HL-60 (cell line): ENCODE results near the gene FRG1.
"Not testable (repeated sequence)": the region's sequence is repeated elsewhere in the genome, so short reads cannot be mapped to it uniquely, and the experiment has no call there.

Source experiments
- CTCF ChIP-seq: IDR thresholded peaks from one replicate; pipeline ENCODE4 v1.5.1; 2011; ENCODE audit warnings: low read length, control low read depth, inconsistent platforms; ENCODE audit not compliant: insufficient read depth
- GABPA ChIP-seq: IDR thresholded peaks from 2 replicates; pipeline ENCODE4 v1.6.1; 2012; ENCODE audit warnings: low read depth
- REST ChIP-seq: IDR thresholded peaks from 2 replicates; pipeline ENCODE4 v1.6.1; 2012; ENCODE audit warnings: low read depth; ENCODE audit not compliant: insufficient replicate concordance

GRCh38 chr4:189944077-189944476, 3.4 kb downstream of the FRG1 start:
- TF ChIP-seq CTCF, GABPA, REST: not testable (repeated sequence)
